Ascending aorta (tissue), 2 donors: Measurements from ENCODE around the gene RNF111. TPM values are rescaled to one million over a fixed set of nuclear protein-coding genes. Genes with fewer than 3 reads are reported as not detected.
"Not testable (repeated sequence)": the region's sequence is repeated elsewhere in the genome, so short reads cannot be mapped to it uniquely, and the experiment has no call there.

ENCODE experiments used
- DNase-seq, 2 donors: peaks; one replicate each; pipeline ENCODE4 v3.0.0-alpha.2; 2019; ENCODE audit warnings: low spot score in 2 of 2
- H3K27ac ChIP-seq, 2 donors: fragments of 200-600 bp; sonication (generic); one replicate each; pipeline ENCODE4 v1.5.1; 2016 to 2017; ENCODE audit warnings: mild to moderate bottlenecking in 1 of 2
- H3K27me3 ChIP-seq: fragments of 200-600 bp; sonication (generic); one replicate; pipeline ENCODE4 v1.5.1; 2017
- H3K36me3 ChIP-seq, 2 donors: fragments of 200-600 bp; sonication (generic); one replicate each; pipeline ENCODE4 v1.5.1; 2016
- H3K4me1 ChIP-seq, 2 donors: fragments of 200-600 bp; sonication (generic); one replicate each; pipeline ENCODE4 v1.5.1; 2016 to 2017; ENCODE audit warnings: mild to moderate bottlenecking in 1 of 2
- H3K4me3 ChIP-seq, 2 donors: fragments of 200-600 bp; sonication (generic); one replicate each; pipeline ENCODE4 v1.5.1; 2016 to 2017; ENCODE audit warnings: mild to moderate bottlenecking in 1 of 2
- H3K9me3 ChIP-seq, 2 donors: fragments of 200-600 bp; sonication (generic); one replicate each; pipeline ENCODE4 v1.5.1; 2016
- intact Hi-C: fragments of 100-400 bp; cut with DNase I; formaldehyde crosslinking; loops from one replicate; pipeline ENCODE4 v1.15.1; 2023
- total RNA-seq: library from RNA; depleted of rRNA; stranded (reverse); fragments of >200 nt; gene quantifications from one replicate; pipeline ENCODE4 v1.1.0, GENCODE V29; 2016
- TF ChIP-seq, protein P1 (sequence below), 3 experiments: fragments of 200-600 bp in 2 of 3; fragments of 450-650 bp in 1 of 3; sonication (generic) in 2 of 3; IDR thresholded peaks; one replicate each; pipeline ENCODE4 v1.5.1; 2016 to 2019; ENCODE audit warnings: antibody characterized with exemption in 3 of 3, mild to moderate bottlenecking in 1 of 3, moderate library complexity in 1 of 3

The RNF111 gene
- total RNA-seq, 1 donor from 2014 or later: 12.2 TPM

DNA sequence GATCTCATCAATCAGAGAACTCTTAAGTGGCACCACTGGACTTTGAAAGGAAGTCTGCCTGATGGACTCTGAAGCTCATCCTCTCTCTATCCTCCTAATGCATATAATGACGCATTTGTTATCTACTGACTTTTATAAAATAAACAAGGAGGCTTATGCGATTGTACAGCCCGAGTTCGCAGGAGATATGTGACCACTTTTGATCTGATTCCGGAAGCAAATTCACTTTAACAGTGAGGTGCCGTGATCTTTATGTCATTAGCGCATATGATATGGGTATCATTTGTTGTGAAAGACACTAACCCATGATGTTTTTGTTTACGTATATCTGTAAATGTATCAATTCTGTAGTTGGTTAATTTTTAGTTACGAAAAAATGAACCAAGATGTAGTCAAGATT, 427 bp upstream of the RNF111 start:
- DNase-seq: no peak
- intact Hi-C loops: loop anchor here (1.0 to 10.0 kb wide), 6 partner anchors 54 to 450 kb away; partner anchors contain the start of genes CCNB2, FAM81A, MYO1E and SLTM
- Histone ChIP-seq H3K4me1 (peaks cover 0 to 3% of the 10 kb centered on the region in 2 donors), H3K27ac (peak overlapping the region; percentile 83 to 84), H3K27me3 (no peaks in the 10 kb centered on the region), H3K4me3 (peak overlapping the region; percentile 76 to 96), H3K9me3 (no peaks in the 10 kb centered on the region), H3K36me3 (peaks cover 0 to under 1% of the 10 kb centered on the region in 2 donors)
- TF ChIP-seq, protein P1, sequence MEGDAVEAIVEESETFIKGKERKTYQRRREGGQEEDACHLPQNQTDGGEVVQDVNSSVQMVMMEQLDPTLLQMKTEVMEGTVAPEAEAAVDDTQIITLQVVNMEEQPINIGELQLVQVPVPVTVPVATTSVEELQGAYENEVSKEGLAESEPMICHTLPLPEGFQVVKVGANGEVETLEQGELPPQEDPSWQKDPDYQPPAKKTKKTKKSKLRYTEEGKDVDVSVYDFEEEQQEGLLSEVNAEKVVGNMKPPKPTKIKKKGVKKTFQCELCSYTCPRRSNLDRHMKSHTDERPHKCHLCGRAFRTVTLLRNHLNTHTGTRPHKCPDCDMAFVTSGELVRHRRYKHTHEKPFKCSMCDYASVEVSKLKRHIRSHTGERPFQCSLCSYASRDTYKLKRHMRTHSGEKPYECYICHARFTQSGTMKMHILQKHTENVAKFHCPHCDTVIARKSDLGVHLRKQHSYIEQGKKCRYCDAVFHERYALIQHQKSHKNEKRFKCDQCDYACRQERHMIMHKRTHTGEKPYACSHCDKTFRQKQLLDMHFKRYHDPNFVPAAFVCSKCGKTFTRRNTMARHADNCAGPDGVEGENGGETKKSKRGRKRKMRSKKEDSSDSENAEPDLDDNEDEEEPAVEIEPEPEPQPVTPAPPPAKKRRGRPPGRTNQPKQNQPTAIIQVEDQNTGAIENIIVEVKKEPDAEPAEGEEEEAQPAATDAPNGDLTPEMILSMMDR (IDR thresholded peaks at IDR 0.05): no peak

DNA sequence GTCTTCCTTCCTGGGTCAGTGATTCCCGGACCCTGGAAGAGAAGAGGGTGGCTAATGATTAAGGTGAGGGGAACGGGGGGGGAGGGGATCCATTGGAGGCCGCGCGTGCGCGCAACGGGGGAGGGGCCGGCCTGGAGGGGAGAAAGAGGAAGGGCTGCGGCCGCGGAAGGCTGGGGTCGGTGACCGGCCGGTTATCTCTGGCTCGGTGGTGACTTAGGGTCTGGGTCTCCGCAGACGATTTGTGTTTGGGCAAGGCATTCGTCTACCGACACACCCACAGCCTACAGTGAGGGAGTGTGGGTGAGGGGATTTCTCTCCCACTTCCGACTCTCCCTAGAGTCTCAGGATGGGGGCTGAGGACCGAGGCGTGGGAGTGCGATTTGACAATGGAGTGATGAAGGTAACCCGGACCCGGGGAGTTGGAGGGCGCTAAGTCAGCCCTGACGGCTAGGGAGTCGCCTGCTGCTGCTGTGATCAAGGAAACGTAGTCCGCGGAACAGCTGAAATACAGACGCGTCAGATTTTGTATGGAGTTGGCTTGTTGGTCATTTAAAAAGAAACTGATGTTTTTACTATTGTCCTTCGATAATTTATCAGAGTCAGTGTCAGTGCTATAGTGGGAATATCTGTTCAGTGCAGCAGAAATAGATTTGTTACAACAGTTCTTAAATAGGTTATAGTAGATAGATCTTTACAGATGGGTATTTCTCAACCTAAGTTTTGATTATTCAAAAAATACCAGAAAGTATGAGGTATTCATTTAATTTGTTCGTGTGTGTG, 733 bp downstream of the RNF111 start:
- TF ChIP-seq, protein P1 (IDR thresholded peaks at IDR 0.05): no peak
- H3K27ac ChIP-seq: peak overlapping the region; percentile 83 to 84
- no peaks in the 10 kb centered on the region for H3K9me3 ChIP-seq
- peak overlapping the region; percentile 76 to 96 for H3K4me3 ChIP-seq
- intact Hi-C loops: loop anchor here (5.0 to 10.0 kb wide), 5 partner anchors 117 to 449 kb away; partner anchors contain the start of genes CCNB2, FAM81A and MYO1E
- H3K36me3 ChIP-seq: peaks cover 0 to 6% of the 10 kb centered on the region in 2 donors
- H3K4me1 ChIP-seq: peaks cover 0 to 3% of the 10 kb centered on the region in 2 donors
- H3K27me3 ChIP-seq: no peaks in the 10 kb centered on the region
- DNase-seq: peak in 1 of 2 donors; percentile 81

DNA sequence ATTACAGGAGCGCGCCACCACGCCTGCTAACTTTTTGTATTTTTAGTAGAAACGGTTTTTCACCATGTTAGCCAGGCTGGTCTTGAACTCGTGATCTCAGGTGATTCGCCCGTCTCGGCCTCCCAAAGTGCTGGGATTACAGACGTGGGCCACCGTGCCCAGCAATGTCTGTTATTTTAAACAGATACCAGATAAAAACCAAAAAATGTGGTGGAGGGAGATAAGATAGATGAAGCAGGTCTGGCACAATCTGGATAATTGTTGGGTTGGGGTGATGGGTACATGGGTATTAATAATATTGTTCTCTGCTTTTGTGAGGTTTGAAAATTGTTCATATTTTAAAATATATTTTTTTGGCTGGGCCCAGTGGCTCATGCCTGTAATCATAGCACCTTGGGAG, 4.7 kb downstream of the RNF111 start:
- intact Hi-C loops: no loop called here
- H3K27me3 ChIP-seq: no peaks in the 10 kb centered on the region
- no peak for DNase-seq
- TF ChIP-seq, protein P1 (IDR thresholded peaks at IDR 0.05): no peak
- H3K4me3 ChIP-seq: no peak overlapping the region
- H3K36me3 ChIP-seq: peaks cover 0 to 6% of the 10 kb centered on the region in 2 donors
- H3K4me1 ChIP-seq: peaks cover 0 to 3% of the 10 kb centered on the region in 2 donors
- H3K27ac ChIP-seq: no peak overlapping the region
- H3K9me3 ChIP-seq: no peaks in the 10 kb centered on the region

DNA sequence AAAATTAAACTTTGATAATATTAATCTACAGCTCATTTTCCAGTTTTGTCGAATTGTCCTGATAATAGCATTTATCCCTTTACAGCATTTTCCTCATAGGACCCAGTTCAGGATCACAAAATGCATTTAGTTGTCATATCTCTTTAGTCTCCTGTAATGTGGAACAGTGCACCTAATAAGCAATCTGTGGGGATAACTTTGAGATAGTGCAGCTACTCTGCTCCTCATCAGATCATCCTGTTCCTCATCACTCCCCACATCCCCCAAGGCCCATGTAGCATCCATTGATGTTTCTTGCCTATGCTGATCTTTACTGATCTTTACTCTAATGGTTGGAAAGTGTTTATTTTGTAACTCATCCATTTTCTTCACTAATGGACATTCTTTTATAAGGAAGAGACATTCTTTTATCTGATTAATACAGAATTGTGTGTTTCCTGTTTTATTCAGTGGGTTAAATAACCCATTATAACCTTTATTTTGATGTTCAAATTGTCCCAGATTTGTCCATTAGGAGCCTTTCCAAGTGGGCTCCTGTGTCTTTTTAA, 7.5 kb downstream of the RNF111 start:
- no peak overlapping the region for H3K27ac ChIP-seq
- no peak overlapping the region for H3K4me3 ChIP-seq
- intact Hi-C loops: no loop called here
- H3K27me3 ChIP-seq: no peaks in the 10 kb centered on the region
- TF ChIP-seq, protein P1 (IDR thresholded peaks at IDR 0.05): no peak
- DNase-seq: no peak
- no peaks in the 10 kb centered on the region for H3K9me3 ChIP-seq
- peaks cover 0 to 6% of the 10 kb centered on the region in 2 donors for H3K36me3 ChIP-seq
- H3K4me1 ChIP-seq: peaks cover 0 to 5% of the 10 kb centered on the region in 2 donors

DNA sequence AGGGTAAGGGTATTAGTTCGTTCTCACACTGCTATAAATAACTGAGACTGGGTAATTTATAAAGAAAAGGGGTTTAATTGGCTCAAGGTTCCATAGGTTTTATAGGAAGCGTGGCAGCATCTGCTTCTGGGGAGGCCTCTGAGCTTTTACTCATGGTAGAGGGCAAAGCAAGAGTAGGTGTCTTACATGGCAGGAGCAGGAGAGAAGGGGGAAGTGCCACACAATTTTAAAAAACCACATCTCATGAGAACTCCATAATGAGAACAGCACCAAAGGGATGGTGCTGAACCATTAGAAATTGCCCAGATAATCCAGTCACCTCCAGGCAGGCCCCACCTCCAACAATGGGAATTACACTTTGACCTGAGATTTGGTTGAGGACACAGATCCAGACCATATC, 12.2 kb downstream of the RNF111 start:
- no peak overlapping the region for H3K27ac ChIP-seq
- no peaks in the 10 kb centered on the region for H3K9me3 ChIP-seq
- peaks cover 0 to 2% of the 10 kb centered on the region in 2 donors for H3K36me3 ChIP-seq
- intact Hi-C loops: no loop called here
- H3K4me3 ChIP-seq: no peak overlapping the region
- no peak for DNase-seq
- H3K4me1 ChIP-seq: peaks cover 0 to 5% of the 10 kb centered on the region in 2 donors
- no peaks in the 10 kb centered on the region for H3K27me3 ChIP-seq
- TF ChIP-seq, protein P1 (IDR thresholded peaks at IDR 0.05): no peak

DNA sequence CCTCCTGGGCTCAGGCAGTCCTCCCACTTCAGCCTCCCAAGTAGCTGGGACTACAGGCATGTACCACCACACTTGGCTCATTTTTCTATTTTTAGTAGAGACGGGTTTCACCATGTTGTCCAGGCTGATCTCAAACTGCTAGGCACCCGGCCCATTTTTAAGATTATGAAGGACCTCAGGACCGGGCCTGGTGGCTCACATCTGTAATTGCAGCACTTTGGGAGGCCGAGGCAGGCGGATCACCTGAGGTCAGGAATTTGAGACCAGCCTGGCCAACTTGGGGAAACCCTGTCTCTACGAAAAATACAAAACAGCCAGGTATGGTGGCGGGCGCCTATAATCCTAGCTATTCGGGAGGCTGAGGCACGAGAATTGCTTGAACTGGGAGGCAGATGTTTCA, 12.8 kb downstream of the RNF111 start:
- H3K27ac ChIP-seq, DNase-seq, H3K36me3 ChIP-seq, H3K9me3 ChIP-seq, intact Hi-C loops, H3K4me3 ChIP-seq, H3K27me3 ChIP-seq, H3K4me1 ChIP-seq: not testable (repeated sequence)
